ENCODE data around the gene ERI3.

The ERI3 gene

DNA sequence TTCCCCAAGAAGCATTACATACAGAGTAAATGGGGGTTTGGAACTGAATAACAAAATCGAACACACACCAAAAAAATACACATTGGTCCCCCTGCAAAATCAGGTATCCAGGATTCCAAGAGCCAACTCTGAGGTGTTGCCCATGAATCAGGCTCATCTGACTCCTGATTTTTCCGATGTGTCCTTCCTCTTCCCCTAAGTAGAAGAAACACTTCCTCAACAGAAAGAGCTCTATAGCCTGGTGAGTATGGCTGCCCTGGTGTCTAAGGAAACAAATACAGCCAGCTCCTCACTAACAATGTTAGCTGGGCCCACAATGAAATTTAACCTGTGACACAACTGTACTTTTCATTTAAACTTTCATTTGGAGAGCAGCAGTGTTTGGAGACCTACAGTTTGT is 33.6 kb downstream of the ERI3 start:
- no peaks in the 10 kb centered on the region for H3F3A ChIP-seq (ENCODE audit: insufficient read depth)
- H3K4me3 ChIP-seq (ENCODE audit: insufficient read depth, low read length, poor library complexity, severe bottlenecking), result no peak overlapping the region
- no peak overlapping the region for H3K4me2 ChIP-seq (ENCODE audit: low read depth, low read length, poor library complexity, severe bottlenecking)
- H4K20me1 ChIP-seq (ENCODE audit: low read depth, low read length), result no peaks in the 10 kb centered on the region
- H3K27me3 ChIP-seq (ENCODE audit: low read length), result no peaks in the 10 kb centered on the region
- no peaks in the 10 kb centered on the region for H3K79me2 ChIP-seq (ENCODE audit: insufficient read depth, low read length)
- no peaks in the 10 kb centered on the region for H3K9me2 ChIP-seq (replicated peaks; ENCODE audit: insufficient read depth, low read length)
- H3K9ac ChIP-seq (ENCODE audit: low read length), result no peak overlapping the region
- no peaks in the 10 kb centered on the region for H3K9me3 ChIP-seq (ENCODE audit: insufficient read depth, low read length)
- TF ChIP-seq, protein P1, sequence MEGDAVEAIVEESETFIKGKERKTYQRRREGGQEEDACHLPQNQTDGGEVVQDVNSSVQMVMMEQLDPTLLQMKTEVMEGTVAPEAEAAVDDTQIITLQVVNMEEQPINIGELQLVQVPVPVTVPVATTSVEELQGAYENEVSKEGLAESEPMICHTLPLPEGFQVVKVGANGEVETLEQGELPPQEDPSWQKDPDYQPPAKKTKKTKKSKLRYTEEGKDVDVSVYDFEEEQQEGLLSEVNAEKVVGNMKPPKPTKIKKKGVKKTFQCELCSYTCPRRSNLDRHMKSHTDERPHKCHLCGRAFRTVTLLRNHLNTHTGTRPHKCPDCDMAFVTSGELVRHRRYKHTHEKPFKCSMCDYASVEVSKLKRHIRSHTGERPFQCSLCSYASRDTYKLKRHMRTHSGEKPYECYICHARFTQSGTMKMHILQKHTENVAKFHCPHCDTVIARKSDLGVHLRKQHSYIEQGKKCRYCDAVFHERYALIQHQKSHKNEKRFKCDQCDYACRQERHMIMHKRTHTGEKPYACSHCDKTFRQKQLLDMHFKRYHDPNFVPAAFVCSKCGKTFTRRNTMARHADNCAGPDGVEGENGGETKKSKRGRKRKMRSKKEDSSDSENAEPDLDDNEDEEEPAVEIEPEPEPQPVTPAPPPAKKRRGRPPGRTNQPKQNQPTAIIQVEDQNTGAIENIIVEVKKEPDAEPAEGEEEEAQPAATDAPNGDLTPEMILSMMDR (IDR thresholded peaks at IDR 0.05; ENCODE audit: insufficient read depth, low read length, poor library complexity, severe bottlenecking), result no peak
- no peak for TF ChIP-seq EZH2phosphoT487 (conservative IDR thresholded peaks at IDR 0.05; ENCODE audit: low read length)
- H2AFZ ChIP-seq (ENCODE audit: low read depth, low read length, severe bottlenecking), result no peak overlapping the region
- no peaks in the 10 kb centered on the region for H3K36me3 ChIP-seq (ENCODE audit: low read length)
- no peak overlapping the region for H3K27ac ChIP-seq (ENCODE audit: low read depth, low read length)

DNA sequence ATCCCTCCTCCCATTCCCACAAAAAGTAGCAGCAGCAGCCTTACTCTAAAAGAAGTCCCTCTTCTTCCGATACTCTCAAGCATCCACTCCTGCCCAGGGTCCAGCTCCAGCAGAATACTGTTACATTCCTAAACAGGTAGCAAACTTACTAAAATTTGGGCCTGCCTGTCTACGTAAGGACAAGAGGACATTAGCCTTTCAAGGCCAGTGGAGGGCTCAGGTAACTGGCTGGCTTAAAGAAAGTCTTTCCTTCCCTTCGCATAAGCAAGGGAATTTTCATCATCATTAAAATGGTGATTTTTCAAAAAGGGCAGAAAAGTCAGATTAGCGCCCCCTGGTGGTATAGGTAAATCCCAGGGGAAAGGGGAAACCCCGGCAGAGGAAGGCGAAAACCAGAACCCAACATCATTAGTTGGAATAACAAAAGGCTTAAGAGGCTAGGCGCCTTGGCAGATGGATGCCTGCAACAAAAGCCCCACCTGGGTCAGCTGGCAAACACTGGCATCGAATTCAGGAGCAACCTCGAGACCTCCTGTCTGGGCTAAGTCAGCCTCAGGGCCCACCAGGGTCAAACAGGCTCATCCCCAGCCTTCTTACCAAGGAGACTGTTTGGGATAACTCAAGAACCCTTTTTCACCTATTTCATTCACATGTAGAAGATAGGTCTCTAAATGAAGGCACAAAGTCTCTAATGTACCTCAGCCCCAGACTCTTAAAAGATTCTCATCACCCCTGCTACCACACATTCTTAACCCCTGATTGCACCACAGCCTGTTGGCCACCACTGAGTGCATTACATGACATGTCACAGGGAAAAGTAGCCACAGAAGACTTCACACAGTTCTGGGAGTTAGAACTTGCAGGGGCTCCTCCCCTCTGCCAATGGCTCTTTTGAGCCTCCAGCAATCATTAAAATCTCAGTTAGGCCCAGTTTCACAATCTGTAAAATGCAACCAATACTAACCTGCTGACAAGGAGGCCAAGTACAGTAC is 36.7 kb downstream of the ERI3 start:
- Histone ChIP-seq H3K4me3 (ENCODE audit: insufficient read depth, low read length, poor library complexity, severe bottlenecking) (no peak overlapping the region), H4K20me1 (ENCODE audit: low read depth, low read length) (no peaks in the 10 kb centered on the region), H3K36me3 (ENCODE audit: low read length) (no peaks in the 10 kb centered on the region), H3K9ac (ENCODE audit: low read length) (no peak overlapping the region), H2AFZ (ENCODE audit: low read depth, low read length, severe bottlenecking) (no peak overlapping the region), H3K4me2 (ENCODE audit: low read depth, low read length, poor library complexity, severe bottlenecking) (no peak overlapping the region), H3K9me3 (ENCODE audit: insufficient read depth, low read length) (no peaks in the 10 kb centered on the region), H3K27me3 (ENCODE audit: low read length) (no peaks in the 10 kb centered on the region), H3K27ac (ENCODE audit: low read depth, low read length) (no peak overlapping the region), H3K9me2 (replicated peaks; ENCODE audit: insufficient read depth, low read length) (no peaks in the 10 kb centered on the region), H3K79me2 (ENCODE audit: insufficient read depth, low read length) (no peaks in the 10 kb centered on the region), H3F3A (ENCODE audit: insufficient read depth) (no peaks in the 10 kb centered on the region)
- TF ChIP-seq EZH2phosphoT487 (conservative IDR thresholded peaks at IDR 0.05; ENCODE audit: low read length), result no peak
- TF ChIP-seq, protein P1 (IDR thresholded peaks at IDR 0.05; ENCODE audit: insufficient read depth, low read length, poor library complexity, severe bottlenecking), result peak; percentile 85

DNA sequence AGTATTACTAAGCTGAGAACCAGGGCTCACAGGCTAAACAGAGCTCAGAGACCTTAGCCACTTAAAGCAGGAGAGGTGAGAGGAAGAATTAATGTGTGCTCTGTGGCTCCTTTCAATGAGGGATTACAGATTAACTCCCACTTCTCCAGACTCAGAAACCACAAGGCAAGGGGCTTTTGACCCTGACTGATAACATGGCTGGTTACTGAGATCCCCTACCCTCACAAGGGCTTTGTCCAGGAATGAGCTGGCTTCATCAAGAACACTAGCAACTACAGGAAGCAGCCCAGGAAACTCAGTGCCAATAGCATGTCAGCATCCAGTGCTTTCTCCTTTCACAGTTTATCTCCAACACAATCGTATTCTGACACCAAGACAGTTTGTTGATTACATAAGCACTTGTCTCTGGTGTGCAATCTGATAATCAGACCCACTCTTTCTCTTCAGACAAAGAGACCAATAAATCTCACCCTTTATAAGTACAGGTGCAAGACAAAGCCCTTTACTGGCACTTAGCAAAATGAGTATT is 38.8 kb downstream of the ERI3 start:
- Histone ChIP-seq H3K4me3 (ENCODE audit: insufficient read depth, low read length, poor library complexity, severe bottlenecking) (no peak overlapping the region), H3K27ac (ENCODE audit: low read depth, low read length) (no peak overlapping the region), H3K79me2 (ENCODE audit: insufficient read depth, low read length) (no peaks in the 10 kb centered on the region), H4K20me1 (ENCODE audit: low read depth, low read length) (no peaks in the 10 kb centered on the region), H2AFZ (ENCODE audit: low read depth, low read length, severe bottlenecking) (no peak overlapping the region), H3K9me2 (replicated peaks; ENCODE audit: insufficient read depth, low read length) (no peaks in the 10 kb centered on the region), H3K36me3 (ENCODE audit: low read length) (no peaks in the 10 kb centered on the region), H3K27me3 (ENCODE audit: low read length) (no peaks in the 10 kb centered on the region), H3K9ac (ENCODE audit: low read length) (no peak overlapping the region), H3K9me3 (ENCODE audit: insufficient read depth, low read length) (no peaks in the 10 kb centered on the region), H3F3A (ENCODE audit: insufficient read depth) (no peaks in the 10 kb centered on the region), H3K4me2 (ENCODE audit: low read depth, low read length, poor library complexity, severe bottlenecking) (no peak overlapping the region)
- TF ChIP-seq, protein P1 (IDR thresholded peaks at IDR 0.05; ENCODE audit: insufficient read depth, low read length, poor library complexity, severe bottlenecking), result no peak
- TF ChIP-seq EZH2phosphoT487 (conservative IDR thresholded peaks at IDR 0.05; ENCODE audit: low read length), result no peak

All from SU-DHL-6 (cell line).